Astrocyte (in vitro differentiated cells and primary cell): ENCODE measurements around the gene BATF.

Source experiments
- CTCF ChIP-seq: IDR thresholded peaks from 2 replicates; pipeline ENCODE4 v1.5.1; 2011; ENCODE audit warnings: low read depth, mild to moderate bottlenecking, inconsistent platforms, low read length, moderate library complexity; ENCODE audit not compliant: insufficient read depth
- EZH2 ChIP-seq: IDR thresholded peaks from 2 replicates; pipeline ENCODE4 v1.6.1; 2012; ENCODE audit warnings: mild to moderate bottlenecking, low read length, inconsistent platforms; ENCODE audit not compliant: insufficient read depth

GRCh38 chr14:75476274-75476995, 45.8 kb upstream of the BATF start:
- no peak for TF ChIP-seq CTCF
- no peak for TF ChIP-seq EZH2
